ENCODE measurements around the gene IP6K2.
"Not testable (repeated sequence)": the region's sequence is repeated elsewhere in the genome, so short reads cannot be mapped to it uniquely, and the experiment has no call there.

IP6K2 gene

GRCh38 chr3:48716982-48717746 lies at the start of gene IP6K2:
TSS of gene IP6K2 (minus strand) at chr3:48717221. CDS start at chr3:48695291, 21,930 bp downstream.
- peak; percentile 97 for DNase-seq (ENCODE audit: low spot score)

- DNase-seq (ENCODE audit: low spot score) = no peak
Measured at GRCh38 chr3:48765376-48765775, 48.4 kb upstream of the IP6K2 start.

GRCh38 chr3:48762816-48763215 lies 45.8 kb upstream of the IP6K2 start:
- DNase-seq (ENCODE audit: low spot score) = no peak

GRCh38 chr3:48759991-48760540 lies 43.0 kb upstream of the IP6K2 start:
- DNase-seq (ENCODE audit: low spot score) = not testable (repeated sequence)

GRCh38 chr3:48759531-48759930 lies 42.5 kb upstream of the IP6K2 start:
- DNase-seq (ENCODE audit: low spot score) = not testable (repeated sequence)

- DNase-seq (ENCODE audit: low spot score) = no peak
Measured at GRCh38 chr3:48759071-48759470, 42.0 kb upstream of the IP6K2 start.

GRCh38 chr3:48756640-48757039 lies 39.6 kb upstream of the IP6K2 start:
- DNase-seq (ENCODE audit: low spot score) = no peak

- no peak for DNase-seq (ENCODE audit: low spot score)
Measured at GRCh38 chr3:48750856-48751255, 33.8 kb upstream of the IP6K2 start.

- no peak for DNase-seq (ENCODE audit: low spot score)
Measured at GRCh38 chr3:48748754-48749153, 31.7 kb upstream of the IP6K2 start.

- DNase-seq (ENCODE audit: low spot score) = no peak
Measured at GRCh38 chr3:48747706-48748105, 30.7 kb upstream of the IP6K2 start.

GRCh38 chr3:48747015-48747615 lies 30.1 kb upstream of the IP6K2 start:
- no peak for DNase-seq (ENCODE audit: low spot score)

- no peak for DNase-seq (ENCODE audit: low spot score)
Measured at GRCh38 chr3:48743773-48744172, 26.8 kb upstream of the IP6K2 start.

GRCh38 chr3:48741226-48741625 lies 24.2 kb upstream of the IP6K2 start:
- not testable (repeated sequence) for DNase-seq (ENCODE audit: low spot score)

- DNase-seq (ENCODE audit: low spot score) = peak; percentile 56
Measured at GRCh38 chr3:48739955-48740823, 23.2 kb upstream of the IP6K2 start.

GRCh38 chr3:48739617-48739954 lies 22.6 kb upstream of the IP6K2 start:
- DNase-seq (ENCODE audit: low spot score) = no peak

- DNase-seq (ENCODE audit: low spot score) = no peak
Measured at GRCh38 chr3:48738926-48739616, 22.1 kb upstream of the IP6K2 start.

GRCh38 chr3:48738144-48738536 lies 21.1 kb upstream of the IP6K2 start:
- DNase-seq (ENCODE audit: low spot score) = no peak

GRCh38 chr3:48735075-48735767 lies 18.2 kb upstream of the IP6K2 start:
- DNase-seq (ENCODE audit: low spot score) = not testable (repeated sequence)

GRCh38 chr3:48734541-48734940 lies 17.5 kb upstream of the IP6K2 start:
- not testable (repeated sequence) for DNase-seq (ENCODE audit: low spot score)

- DNase-seq (ENCODE audit: low spot score) = not testable (repeated sequence)
Measured at GRCh38 chr3:48733752-48734518, 16.9 kb upstream of the IP6K2 start.
